Lower leg skin (tissue), 4 donors: Measurements from ENCODE around the gene KATNIP. TPM values are rescaled to one million over a fixed set of nuclear protein-coding genes. Genes with fewer than 3 reads are reported as not detected.

ENCODE experiments used
- DNase-seq, 2 donors: peaks; one replicate each; pipeline ENCODE4 v3.0.0-alpha.2; 2019; ENCODE audit warnings: low spot score in 2 of 2
- H3K4me3 ChIP-seq: fragments of 200-600 bp; sonication (generic); 2 replicates; pipeline ENCODE4 v1.5.1; 2017; ENCODE audit warnings: mild to moderate bottlenecking, low read depth; ENCODE audit not compliant: poor library complexity, severe bottlenecking
- CTCF ChIP-seq, 3 donors: fragments of 450-650 bp; IDR thresholded peaks; one replicate each; pipeline ENCODE4 v1.5.1; 2016; ENCODE audit warnings: antibody characterized with exemption in 3 of 3, mild to moderate bottlenecking in 3 of 3, moderate library complexity in 2 of 3
- POLR2A ChIP-seq, 2 donors: fragments of 450-650 bp; IDR thresholded peaks; one replicate each; pipeline ENCODE4 v1.6.1; 2016 to 2017; ENCODE audit warnings: antibody characterized with exemption in 2 of 2, mild to moderate bottlenecking in 1 of 2, moderate library complexity in 1 of 2
- WGBS, 2 donors: methylation state at CpG; one replicate each; pipeline ENCODE4 v1.1.5; 2018; 5-methylcytosine and 5-hydroxymethylcytosine counted together
- intact Hi-C: fragments of 100-400 bp; cut with DNase I; formaldehyde crosslinking; loops from one replicate; pipeline ENCODE4 v1.15.0; 2023; ENCODE audit warnings: low total_unique reads
- total RNA-seq, 4 donors: library from RNA; depleted of rRNA; stranded (reverse); fragments of >200 nt; gene quantifications; one replicate each; pipeline ENCODE4 v1.1.0, GENCODE V29; 2016

Gene KATNIP
- total RNA-seq, 4 donors from 2014 or later = 18.5 to 33.6 (median 25.1) TPM

GRCh38 chr16:27596411-27596810, 46.5 kb downstream of the KATNIP start:
- 92 to 96% methylated on average over 4 of the region's 4 CpGs for WGBS, 2 donors
- no peak for DNase-seq
- no peak overlapping the region for H3K4me3 ChIP-seq
- TF ChIP-seq CTCF (IDR thresholded peaks at IDR 0.05) (no peak), POLR2A (IDR thresholded peaks at IDR 0.05) (no peak)
- intact Hi-C loops = no loop called here

- 65 to 73% methylated on average over 3 of the region's 3 CpGs for WGBS, 2 donors
- TF ChIP-seq CTCF (IDR thresholded peaks at IDR 0.05) (no peak), POLR2A (IDR thresholded peaks at IDR 0.05) (no peak)
- intact Hi-C loops = no loop called here
- H3K4me3 ChIP-seq = no peak overlapping the region
- no peak for DNase-seq
Observed at GRCh38 chr16:27597361-27597760, 47.4 kb downstream of the KATNIP start.

- TF ChIP-seq CTCF (IDR thresholded peaks at IDR 0.05) (no peak), POLR2A (IDR thresholded peaks at IDR 0.05) (no peak)
- DNase-seq = no peak
- WGBS, 2 donors = 68 to 79% methylated on average over 6 of the region's 6 CpGs
Observed at GRCh38 chr16:27598220-27598619, 48.3 kb downstream of the KATNIP start.

DNA sequence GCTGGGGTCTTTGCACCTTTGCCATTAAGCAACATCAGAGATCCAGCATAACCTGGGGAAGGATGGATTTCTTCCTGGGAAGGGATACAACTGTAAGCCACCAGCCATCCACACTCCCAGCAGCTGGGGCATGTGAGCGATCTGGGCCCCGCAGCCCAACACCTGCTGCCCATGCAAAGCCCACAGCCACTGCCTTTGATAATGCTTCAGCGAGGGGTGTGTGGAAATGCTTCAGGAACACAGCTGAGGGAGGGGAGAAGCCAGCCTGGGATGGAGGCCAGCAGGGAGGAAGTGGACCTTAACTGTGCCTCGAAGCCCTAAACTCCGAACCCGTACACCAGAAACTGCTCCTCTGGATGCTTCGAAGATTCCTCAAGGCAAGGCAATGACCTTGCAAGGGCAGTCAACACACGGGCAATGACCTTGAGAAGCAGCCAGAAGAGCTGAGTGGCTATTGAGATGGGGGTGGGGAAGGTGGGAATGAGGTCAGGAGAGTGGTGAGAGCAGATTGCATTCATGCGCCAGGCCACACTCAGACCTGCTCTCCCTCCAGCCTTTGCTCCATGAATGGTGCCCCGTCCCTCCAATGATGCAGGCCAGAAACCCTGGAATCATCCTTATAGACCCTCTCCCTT, 49.1 kb downstream of the KATNIP start:
- WGBS, 2 donors = 92 to 97% methylated on average over 7 to 9 of the region's 10 CpGs
- intact Hi-C loops = no loop called here
- DNase-seq = no peak
- TF ChIP-seq POLR2A (IDR thresholded peaks at IDR 0.05) = no peak
- TF ChIP-seq CTCF (IDR thresholded peaks at IDR 0.05) = no peak
- H3K4me3 ChIP-seq = no peak overlapping the region

More at GRCh38 chr16:27598220-27598619, 48.3 kb downstream of the KATNIP start:
- intact Hi-C loops = no loop called here
- H3K4me3 ChIP-seq = no peak overlapping the region

DNA sequence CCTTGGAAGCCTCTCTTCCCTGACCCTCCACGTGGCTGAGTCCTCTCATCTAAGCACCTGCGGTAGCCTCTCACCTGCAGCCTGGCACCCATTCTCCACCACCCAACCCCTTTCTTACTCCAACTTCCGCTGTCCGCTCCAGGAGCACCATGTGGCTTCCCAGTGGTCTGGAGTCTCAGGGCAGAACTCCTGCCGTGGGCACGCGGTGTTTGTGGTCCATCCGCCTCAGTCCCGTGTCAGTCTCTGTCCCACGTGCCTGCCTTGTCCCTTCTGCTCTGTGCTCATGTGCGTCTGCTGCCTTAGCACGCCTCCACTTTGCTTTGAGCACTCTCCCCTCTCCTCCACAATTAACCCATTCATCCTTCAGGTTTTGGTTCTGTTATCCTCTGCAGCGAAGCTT, 49.7 kb downstream of the KATNIP start:
- DNase-seq = no peak
- intact Hi-C loops = no loop called here
- no peak overlapping the region for H3K4me3 ChIP-seq
- TF ChIP-seq POLR2A (IDR thresholded peaks at IDR 0.05) (no peak), CTCF (IDR thresholded peaks at IDR 0.05) (no peak)
- WGBS, 2 donors = 88 to 89% methylated on average over 13 of the region's 13 CpGs

Other genes starting within 250 kb of the KATNIP start
- gene IL4R, start 236.2 kb upstream of the KATNIP start, total RNA-seq = 10 to 100 TPM; 22.3 to 35.0 (median 25.1) TPM
- gene IL21R, start 148.0 kb upstream of the KATNIP start, total RNA-seq = under 1 TPM; 0.15 to 0.58 (median 0.37) TPM
- 100 to 1,000 TPM; 118 to 257 (median 156) TPM for gene GTF3C1, start 231 bp upstream of the KATNIP start, total RNA-seq